ENCODE measurements around the gene GRPEL1. TPM values are rescaled to one million over a fixed set of nuclear protein-coding genes. Genes with fewer than 3 reads are reported as not detected.

The GRPEL1 gene
- polyA plus RNA-seq, 1 experiment: 39.4 TPM

DNA sequence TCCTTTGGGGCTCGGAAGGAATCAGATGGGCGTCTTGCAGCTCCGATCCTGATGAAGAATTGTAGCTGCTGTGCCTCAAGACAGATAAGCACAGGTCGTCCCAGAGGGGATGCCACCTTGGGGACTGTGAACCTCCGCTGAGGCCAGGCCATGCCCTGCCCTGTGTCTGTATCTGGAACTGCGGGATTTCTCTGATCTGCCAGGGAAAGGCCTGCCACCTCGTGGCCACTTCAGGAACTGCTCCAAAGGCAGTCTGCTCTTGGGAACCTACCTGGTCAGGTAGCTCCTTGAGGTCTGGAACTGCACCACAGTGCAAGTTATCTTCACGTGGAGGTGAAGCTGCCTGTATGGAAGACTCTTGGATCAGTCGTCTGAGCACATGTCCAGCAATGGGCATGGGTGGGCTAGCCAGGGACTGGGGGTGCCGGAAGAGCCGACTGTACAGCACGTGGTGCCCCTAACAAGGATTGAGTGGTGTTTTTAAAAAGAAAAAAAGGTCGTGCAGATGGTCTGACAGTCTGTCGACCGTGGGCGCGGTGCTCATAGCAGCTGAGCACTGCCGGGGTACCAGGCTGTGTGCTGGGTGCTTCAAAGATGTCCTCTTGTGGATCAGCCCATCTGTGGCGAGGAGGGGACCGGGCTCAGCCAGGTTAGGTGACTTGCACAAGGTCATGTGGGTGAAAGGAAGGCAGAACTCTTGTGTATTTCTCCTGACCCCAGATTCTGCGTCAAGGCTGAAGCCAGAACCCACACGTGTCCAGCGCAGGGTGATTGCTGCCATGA, 3.1 kb upstream of the GRPEL1 start:
- Histone ChIP-seq H3K9me3 (ENCODE audit: control insufficient read depth, insufficient read depth, low read length) (no peaks in the 10 kb centered on the region; the same call in 1 of the 2 replicates), H3K4me3 (ENCODE audit: low read depth, low read length) (no peak overlapping the region), H3K27me3 (ENCODE audit: control insufficient read depth, insufficient read depth, low read length) (peaks cover 14% of the 10 kb centered on the region), H3K27ac (ENCODE audit: low read depth, low read length) (no peak overlapping the region)
- peak; percentile 13 for DNase-seq (ENCODE audit: low read depth, low spot score)
- ChIA-PET CTCF (interaction anchor here (0.6 to 6.5 kb wide), 35 partner anchors 9 to 441 kb away, joined by 3 to 44 read pairs (median 4); partner anchors contain the start of genes TADA2B and TBC1D14), POLR2A (no interaction called here)
- TF ChIP-seq, protein P1, sequence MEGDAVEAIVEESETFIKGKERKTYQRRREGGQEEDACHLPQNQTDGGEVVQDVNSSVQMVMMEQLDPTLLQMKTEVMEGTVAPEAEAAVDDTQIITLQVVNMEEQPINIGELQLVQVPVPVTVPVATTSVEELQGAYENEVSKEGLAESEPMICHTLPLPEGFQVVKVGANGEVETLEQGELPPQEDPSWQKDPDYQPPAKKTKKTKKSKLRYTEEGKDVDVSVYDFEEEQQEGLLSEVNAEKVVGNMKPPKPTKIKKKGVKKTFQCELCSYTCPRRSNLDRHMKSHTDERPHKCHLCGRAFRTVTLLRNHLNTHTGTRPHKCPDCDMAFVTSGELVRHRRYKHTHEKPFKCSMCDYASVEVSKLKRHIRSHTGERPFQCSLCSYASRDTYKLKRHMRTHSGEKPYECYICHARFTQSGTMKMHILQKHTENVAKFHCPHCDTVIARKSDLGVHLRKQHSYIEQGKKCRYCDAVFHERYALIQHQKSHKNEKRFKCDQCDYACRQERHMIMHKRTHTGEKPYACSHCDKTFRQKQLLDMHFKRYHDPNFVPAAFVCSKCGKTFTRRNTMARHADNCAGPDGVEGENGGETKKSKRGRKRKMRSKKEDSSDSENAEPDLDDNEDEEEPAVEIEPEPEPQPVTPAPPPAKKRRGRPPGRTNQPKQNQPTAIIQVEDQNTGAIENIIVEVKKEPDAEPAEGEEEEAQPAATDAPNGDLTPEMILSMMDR (IDR thresholded peaks at IDR 0.05; ENCODE audit: low read depth, low read length): peak; percentile 98

GRCh38 chr4:7068883-7069282, 1.0 kb upstream of the GRPEL1 start:
- H3K9me3 ChIP-seq (ENCODE audit: control insufficient read depth, insufficient read depth, low read length): no peaks in the 10 kb centered on the region; the same call in 1 of the 2 replicates
- peak overlapping the region; percentile 52 for H3K27ac ChIP-seq (ENCODE audit: low read depth, low read length)
- no peak for DNase-seq (ENCODE audit: low read depth, low spot score)
- H3K4me3 ChIP-seq (ENCODE audit: low read depth, low read length): peak overlapping the region; percentile 77
- TF ChIP-seq, protein P1 (IDR thresholded peaks at IDR 0.05; ENCODE audit: low read depth, low read length): no peak
- POLR2A ChIA-PET: interaction anchor here (0.5 to 3.3 kb wide), 5 partner anchors 10 to 82 kb away, joined by 3 to 27 read pairs (median 3); partner anchors contain the start of gene TADA2B
- H3K27me3 ChIP-seq (ENCODE audit: control insufficient read depth, insufficient read depth, low read length): peaks cover 14% of the 10 kb centered on the region
- CTCF ChIA-PET: interaction anchor here (0.5 to 6.5 kb wide), 11 partner anchors 24 to 351 kb away, joined by 3 to 44 read pairs (median 6); partner anchors contain the start of genes TADA2B and TBC1D14

GRCh38 chr4:7068279-7068842, 497 bp upstream of the GRPEL1 start:
- no peak for DNase-seq (ENCODE audit: low read depth, low spot score)
- H3K9me3 ChIP-seq (ENCODE audit: control insufficient read depth, insufficient read depth, low read length): no peaks in the 10 kb centered on the region; the same call in 1 of the 2 replicates
- CTCF ChIA-PET: interaction anchor here (0.9 to 6.5 kb wide), 7 partner anchors 23 to 195 kb away, joined by 3 to 44 read pairs (median 20); partner anchors contain the start of gene TADA2B
- POLR2A ChIA-PET: interaction anchor here (0.7 to 3.3 kb wide), 9 partner anchors 23 to 395 kb away, joined by 3 to 27 read pairs (median 3); partner anchors contain the start of gene TADA2B
- H3K27me3 ChIP-seq (ENCODE audit: control insufficient read depth, insufficient read depth, low read length): peaks cover 14% of the 10 kb centered on the region
- H3K4me3 ChIP-seq (ENCODE audit: low read depth, low read length): peak overlapping the region; percentile 77
- TF ChIP-seq, protein P1 (IDR thresholded peaks at IDR 0.05; ENCODE audit: low read depth, low read length): no peak
- peak overlapping the region; percentile 73 for H3K27ac ChIP-seq (ENCODE audit: low read depth, low read length)

- Histone ChIP-seq H3K27me3 (ENCODE audit: control insufficient read depth, insufficient read depth, low read length) (peaks cover 6% of the 10 kb centered on the region), H3K4me3 (ENCODE audit: low read depth, low read length) (peak overlapping the region; percentile 87), H3K9me3 (ENCODE audit: control insufficient read depth, insufficient read depth, low read length) (no peaks in the 10 kb centered on the region; the same call in 1 of the 2 replicates), H3K27ac (ENCODE audit: low read depth, low read length) (peak overlapping the region; percentile 21)
- ChIA-PET CTCF (interaction anchor here (0.6 to 6.5 kb wide), 8 partner anchors 10 to 193 kb away, joined by 3 to 44 read pairs (median 4); partner anchors contain the start of gene TADA2B), POLR2A (interaction anchor here (0.7 to 3.3 kb wide), 7 partner anchors 22 to 192 kb away, joined by 3 to 27 read pairs (median 3); partner anchors contain the start of gene TADA2B)
- TF ChIP-seq, protein P1 (IDR thresholded peaks at IDR 0.05; ENCODE audit: low read depth, low read length): no peak
- no peak for DNase-seq (ENCODE audit: low read depth, low spot score)
These were observed 775 bp downstream of the GRPEL1 start for GRCh38 chr4:7067126-7067451.

All from AG04450 (cell line).